ENCODE measurements around the gene VAX1.
"Not testable (repeated sequence)": the region's sequence is repeated elsewhere in the genome, so short reads cannot be mapped to it uniquely, and the experiment has no call there.

Gene VAX1

DNA sequence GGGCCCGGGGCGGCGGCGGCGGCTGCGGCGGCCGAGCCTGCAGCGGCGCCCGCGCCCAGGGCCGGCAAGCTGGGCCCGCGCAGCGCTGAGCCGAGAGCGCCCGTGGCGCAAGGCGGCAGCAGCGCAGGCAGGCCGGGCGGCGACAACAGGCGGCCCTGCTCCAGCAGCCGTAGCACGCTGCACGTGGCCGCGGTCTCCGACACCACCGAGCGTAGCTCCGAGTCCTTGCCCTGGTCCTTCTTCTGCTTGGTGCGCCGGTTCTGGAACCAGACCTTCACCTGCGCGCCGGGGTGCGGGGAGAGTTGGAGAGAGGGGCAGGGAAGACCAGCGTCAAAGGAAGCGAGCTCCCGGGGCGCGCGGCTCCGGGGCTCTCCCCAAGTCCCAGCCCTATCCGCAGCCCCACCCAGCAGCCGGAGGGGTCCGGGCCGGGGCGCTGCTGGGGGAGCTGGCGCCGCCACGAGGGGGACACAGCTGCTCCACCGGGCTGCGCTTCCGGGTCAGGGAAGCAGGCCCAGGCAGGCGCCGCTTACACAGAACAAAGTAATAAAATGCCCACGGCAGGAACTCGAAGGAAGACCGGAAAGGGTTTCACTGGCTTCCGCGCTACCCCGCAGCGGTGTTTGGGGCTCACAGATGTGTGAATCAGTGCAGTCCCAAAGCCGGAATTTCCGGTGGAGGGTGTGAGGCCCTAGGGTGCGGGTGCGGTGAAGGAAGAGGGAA lies 3.6 kb downstream of the VAX1 start:
- peak; percentile 21 for DNase-seq

DNA sequence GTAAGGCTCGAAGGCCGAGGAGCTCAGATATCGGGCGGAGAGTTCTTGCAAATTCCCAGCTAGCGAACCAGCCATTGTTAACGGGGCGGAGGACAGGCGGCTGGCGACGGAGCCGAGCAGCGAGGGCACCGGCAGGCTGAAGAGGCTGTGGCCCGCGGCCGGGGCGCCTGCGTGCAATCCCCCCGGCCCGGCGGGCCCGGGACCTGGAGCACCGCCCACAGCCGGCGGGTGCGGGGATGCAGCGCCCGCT lies 4.1 kb downstream of the VAX1 start:
- no peak for DNase-seq

DNA sequence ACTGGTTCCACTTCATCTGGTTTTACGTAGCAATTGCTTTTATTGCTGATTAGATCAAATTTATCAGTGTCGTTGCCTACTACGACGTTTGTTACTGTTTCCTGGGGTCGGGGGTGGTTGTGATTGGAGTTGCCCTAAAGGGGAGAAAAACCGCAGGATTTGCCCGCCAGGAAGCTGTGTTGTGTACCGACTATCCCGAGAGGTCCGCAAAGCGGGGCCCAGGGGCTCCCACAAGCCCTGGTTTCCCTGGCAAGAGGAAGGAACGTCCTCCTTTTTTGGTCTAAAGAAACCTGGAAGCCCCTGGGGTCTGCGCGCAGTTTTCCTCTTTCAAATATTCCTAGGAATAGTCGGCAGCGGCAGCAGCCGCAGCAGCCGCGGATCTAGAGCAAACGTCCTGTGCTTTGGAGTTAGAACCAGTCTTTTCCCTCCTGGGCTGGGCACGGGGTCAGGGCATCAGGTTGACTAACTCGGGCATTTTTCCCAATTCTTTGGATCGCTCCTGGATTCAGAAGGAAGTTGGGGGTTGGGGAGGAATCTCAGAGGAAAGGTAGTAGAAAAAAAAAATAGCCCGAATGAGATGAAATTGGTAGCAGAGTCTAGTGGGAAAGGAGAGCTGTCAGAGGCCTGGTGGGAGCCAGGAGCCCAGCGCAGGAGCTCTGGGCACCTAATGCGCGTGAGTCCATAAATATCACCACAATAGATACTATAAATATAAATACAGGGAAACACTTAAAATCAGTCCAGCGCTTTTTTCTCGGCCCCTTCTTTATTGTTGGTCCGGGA lies 4.6 kb downstream of the VAX1 start:
- no peak for DNase-seq

DNA sequence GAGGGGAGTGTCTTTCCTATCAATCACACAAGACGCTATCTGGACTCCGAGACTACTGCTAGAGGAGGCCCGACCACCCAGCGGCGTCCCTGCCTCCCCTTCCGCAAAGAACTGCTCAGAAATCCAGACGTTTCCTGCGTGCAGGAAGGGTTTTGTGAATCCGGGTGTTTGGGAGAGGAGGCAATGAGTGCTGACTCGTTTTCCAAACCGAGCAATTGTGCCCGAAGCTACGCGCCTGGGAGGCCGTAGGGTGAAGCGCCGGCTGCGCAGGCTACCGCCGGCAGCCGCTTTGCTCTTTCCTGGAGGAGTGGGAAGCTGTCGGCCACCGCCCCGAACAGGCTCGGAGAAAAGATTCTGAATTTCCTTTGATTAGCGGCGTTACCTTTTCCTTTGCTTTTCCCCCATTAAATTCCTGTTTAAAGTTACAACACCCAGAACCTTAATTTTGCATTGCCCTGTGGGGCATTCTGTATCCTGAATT lies 5.3 kb downstream of the VAX1 start:
- DNase-seq: no peak

DNA sequence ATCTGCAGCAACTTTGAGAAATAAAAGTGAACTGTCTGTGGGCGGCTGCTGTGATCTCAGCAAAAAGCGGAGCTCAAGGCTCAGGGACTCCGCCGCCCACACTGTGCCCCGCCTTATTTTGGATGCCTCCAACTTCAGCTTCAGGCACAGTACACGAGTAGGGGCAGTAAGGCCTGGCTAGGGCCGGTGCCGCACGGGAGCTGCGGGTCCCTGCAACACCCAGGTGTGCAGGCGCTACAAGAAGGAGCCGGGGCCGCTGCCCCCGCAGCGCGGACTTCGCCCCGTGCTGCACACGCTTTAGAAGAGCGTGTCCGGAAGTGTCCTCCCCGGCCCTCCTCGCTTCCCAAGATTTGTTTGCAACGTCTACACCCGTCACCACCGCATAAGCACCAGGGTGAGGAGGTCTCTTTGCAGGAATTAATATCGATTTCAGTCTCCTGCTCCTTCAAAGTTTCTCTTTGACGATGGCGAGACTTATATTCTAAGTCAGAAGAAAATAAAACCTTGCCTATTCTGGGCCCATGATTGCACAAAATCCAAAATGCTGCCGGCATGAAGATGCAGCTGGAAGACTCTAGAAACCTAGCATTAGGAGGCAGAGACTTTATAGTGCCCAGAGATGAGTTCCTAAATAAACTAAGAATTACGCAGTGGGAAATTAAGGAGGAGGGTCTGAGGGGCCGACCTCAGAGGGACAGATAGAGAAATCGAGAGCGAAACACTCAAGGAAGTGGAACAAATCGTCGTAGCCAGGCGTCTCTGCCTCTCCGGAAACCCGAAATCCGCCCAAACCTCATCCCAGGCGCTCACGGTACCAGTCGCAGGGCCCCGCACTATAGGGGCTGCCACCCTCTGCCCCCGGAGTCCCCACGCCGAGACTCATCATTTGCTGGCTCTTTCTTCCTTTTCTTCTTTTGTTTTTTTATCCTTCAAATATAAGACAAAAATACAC lies 6.4 kb downstream of the VAX1 start:
- no peak for DNase-seq

DNA sequence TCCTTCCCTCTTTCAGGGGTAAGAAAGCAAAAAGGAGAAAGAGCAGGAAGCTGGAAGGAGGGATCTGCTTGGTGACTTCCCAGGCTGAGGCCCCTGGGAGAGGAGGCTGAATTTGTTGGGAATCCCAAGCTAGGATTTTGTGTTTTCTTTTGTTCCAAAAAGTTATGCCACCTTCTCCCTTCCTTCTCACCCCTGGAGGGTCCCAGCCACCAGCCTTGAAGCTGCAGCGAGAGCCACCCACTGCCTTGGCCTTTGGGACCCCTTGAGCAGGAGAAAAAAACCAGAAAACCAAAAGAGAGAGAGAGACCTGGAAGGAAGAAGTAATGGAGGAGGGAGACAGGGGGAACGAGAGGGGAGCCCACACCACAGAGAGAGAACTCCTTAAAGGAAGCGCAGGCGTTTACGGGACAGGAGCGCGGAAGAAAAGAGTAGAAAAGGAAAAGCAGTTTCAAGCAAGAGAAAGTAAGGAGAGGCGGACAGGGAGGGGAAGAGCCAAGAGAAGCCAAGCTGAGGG lies 7.2 kb downstream of the VAX1 start:
- DNase-seq: no peak

DNA sequence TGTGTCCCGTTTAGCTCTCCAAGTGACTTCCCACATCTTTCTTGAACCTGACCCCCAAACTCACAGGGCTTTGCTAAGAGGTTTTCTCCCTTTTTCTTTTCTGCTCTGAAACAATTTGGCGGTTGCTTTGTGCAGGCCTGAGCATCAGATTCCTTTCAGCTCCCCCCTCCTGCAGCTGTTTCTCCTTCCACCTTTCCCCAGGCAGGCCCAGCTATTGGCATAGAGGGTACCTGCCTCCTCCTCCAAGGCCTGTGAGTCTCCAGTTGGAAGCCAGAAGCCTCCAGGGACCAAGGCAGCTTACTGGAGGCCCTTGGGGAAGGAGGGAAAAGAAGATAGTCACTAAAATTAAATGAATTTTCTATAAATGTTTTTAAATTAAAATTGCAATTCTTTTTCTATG lies 7.7 kb downstream of the VAX1 start:
- DNase-seq: no peak

DNA sequence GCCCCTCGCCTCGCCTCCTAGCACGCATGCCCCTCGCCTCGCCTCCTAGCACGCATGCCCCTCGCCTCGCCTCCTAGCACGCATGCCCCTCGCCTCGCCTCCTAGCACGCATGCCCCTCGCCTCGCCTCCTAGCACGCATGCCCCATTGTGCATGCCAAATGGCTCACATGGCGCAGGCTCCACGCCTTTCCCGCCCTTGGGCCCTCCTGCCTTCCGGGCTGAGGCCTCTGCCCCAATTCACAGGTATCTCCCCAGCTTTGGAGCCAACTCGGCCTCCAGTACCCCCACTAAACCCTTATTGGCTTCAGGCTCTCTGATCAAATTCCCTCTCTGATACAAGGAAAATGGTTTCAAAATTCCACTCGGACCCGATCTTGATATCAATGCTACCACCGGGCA lies 11.4 kb downstream of the VAX1 start:
- not testable (repeated sequence) for DNase-seq

DNA sequence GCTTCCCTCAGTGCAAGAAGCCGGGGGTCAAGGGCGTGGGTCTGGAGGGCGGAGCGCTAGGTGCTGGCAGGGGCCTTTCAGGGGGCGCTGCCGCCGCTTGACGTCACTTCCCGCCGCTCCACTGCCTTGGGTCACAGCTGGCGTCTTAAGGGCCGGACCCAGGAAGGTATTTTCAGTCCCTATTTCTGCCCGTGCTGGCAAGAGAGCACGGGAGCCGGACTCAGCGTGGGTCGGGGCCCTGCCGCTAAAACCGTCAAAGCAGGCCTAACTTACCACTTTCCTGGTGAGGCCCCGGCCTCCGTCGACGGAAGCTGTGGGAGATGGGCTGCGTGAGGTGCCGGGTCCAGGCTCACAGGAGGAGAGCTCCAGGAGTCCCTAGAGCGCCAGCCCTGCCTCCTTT lies 12.0 kb downstream of the VAX1 start:
- no peak for DNase-seq

DNA sequence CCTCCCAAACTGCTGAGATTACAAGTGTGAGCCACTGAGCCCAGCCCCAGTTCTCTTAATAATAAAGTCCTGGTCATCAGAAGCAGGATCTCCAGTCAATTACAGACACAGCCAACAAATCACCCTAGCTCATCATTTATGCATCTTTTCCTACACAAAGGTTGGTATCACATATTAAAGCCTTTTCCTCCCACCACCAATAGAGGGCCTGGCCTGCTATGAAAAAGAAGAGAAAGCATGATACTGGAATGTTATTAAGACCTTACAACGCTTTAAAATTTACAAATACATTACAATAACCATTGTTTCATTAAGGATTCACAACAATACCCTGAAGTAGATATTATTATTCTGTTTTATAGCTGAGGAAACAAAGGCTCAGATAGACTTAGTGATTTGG lies 25.9 kb downstream of the VAX1 start:
- peak; percentile 6 for DNase-seq

DNA sequence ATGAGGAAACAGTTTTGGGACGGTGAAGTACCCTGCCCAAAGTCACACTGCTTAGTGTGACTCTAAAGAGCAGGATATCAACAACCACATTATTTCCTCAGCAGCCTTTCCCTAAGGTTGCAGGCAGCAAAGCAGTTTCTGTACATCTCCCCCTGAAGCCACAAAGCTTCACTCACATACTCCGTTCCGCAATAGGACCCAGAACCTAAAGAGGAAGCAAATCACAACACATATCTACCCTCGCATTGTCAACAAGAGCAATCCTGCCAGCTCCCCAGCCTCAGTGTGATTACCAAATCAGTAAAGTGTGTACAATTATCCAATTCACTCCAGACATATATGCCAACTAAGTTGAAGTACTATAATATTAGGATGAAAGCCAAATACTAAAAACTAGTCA lies 30.8 kb downstream of the VAX1 start:
- DNase-seq: no peak

DNA sequence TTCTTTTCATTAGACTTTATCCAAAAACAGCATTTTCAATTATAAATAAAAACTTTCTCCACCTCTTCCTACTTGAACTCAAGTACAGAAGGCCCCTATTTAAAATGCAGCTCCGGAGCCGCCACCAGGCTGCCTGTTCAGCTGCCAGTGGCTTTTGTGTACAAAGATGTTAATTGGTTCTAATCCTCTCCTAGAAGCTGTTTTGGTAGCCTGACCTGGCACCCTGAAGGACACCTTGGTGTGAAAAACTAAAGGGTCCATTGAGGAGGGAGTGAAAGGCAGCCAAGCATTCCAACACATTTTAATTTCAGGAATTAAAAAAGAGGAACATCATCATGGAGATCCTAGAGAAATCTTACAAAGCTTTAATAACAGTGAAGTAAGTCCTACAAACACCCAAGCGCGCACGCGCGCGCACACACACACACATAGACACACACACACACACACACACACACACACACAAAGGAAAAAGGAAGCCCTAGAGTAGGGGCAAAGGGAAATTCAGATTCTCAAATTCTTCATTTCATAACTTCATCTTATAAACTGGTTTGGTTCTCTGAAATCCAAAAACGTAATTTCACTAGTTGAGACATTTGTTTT lies 41.4 kb downstream of the VAX1 start:
- peak; percentile 1 for DNase-seq

DNA sequence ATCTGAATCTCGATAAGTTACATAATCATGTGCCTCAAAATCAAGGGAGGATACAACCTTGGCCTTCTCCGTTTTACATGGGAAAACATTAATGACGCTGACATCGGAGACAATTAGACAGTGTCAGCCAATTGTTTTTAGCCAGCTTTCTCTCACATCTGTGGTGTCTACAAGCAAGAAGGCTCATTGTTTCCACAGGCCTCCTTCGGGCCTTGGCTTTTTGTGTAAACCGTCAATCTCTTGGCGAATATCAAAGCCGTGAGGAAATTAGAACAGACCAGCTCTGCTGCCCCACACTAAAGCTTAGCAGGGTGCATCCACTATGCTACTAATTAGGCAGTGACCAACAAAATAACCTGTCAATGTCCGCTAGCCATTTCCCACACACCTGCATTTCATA lies 43.2 kb downstream of the VAX1 start:
- DNase-seq: peak; percentile 80

DNA sequence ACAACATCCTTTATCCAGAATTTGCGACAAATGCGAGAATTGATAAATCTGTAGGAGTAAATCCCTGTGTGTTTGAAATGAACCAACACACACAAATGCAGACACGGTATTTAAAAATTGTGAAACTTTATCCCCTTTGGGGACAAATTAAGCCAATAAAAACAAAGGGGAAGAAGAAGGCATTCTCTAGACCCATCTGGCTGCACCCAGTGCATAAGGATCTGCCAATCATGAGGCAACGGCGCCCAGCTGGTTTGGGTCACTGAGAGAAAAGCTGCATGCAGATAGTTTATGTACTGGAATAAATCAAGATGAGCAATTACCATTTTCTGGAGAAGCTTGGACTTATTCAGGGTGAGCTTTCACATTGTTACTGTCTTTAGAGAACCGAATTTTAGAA lies 45.7 kb downstream of the VAX1 start:
- no peak for DNase-seq

DNA sequence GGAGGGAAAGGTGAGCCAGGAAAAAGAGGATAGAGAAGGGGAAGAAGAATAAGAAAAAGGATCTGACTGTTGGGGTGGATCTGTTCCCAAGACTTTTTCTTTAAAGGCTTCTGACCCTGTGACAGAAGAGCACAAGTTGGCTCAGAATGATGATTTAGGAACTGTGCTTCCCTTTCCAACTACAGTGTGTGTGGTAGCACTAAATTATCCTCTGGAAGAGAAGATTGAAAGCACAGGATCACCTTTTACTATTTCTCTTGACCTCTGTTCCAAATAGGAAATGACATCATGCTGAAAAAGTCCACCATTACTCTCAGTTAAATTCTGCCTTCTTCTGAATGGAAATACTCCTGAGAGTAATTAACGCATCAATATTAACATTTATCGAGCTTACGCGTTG lies 47.2 kb downstream of the VAX1 start:
- DNase-seq: no peak

DNA sequence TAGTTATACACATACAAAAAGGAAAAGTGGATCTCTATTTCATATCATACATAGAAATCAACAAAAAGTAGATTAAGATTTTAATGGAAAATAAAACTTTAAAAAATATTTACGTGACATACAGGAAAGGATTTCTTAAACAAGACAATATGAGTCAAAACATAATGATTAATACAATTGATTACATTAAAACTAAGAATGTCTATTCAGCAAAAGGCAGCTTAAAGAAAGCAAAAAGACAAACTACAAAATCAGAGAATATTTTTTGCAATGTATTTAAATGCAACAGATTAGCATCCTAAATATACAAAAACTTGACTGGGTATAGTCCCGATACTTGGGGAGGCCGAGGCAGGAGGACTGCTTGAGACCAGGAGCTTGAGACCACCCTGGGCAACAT lies 50.5 kb downstream of the VAX1 start:
- no peak for DNase-seq

DNA sequence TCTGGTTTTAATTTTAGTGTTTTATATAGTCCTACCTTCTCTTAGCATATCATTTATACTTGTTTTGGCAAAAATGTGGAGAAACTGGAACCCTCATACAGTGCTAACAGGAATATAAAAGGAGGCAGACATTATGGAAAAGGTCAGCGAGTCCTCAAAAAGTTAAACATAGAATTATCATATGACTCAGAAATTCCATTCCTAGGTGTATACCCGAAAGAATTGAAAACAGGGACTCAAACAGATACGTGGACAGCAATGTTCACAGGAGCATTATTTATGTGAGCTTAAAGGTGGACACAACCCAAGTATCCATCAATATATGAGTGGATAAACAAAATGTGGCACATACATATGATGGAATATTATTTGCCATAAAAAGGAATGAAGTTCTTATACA lies 51.5 kb downstream of the VAX1 start:
- DNase-seq: no peak

DNA sequence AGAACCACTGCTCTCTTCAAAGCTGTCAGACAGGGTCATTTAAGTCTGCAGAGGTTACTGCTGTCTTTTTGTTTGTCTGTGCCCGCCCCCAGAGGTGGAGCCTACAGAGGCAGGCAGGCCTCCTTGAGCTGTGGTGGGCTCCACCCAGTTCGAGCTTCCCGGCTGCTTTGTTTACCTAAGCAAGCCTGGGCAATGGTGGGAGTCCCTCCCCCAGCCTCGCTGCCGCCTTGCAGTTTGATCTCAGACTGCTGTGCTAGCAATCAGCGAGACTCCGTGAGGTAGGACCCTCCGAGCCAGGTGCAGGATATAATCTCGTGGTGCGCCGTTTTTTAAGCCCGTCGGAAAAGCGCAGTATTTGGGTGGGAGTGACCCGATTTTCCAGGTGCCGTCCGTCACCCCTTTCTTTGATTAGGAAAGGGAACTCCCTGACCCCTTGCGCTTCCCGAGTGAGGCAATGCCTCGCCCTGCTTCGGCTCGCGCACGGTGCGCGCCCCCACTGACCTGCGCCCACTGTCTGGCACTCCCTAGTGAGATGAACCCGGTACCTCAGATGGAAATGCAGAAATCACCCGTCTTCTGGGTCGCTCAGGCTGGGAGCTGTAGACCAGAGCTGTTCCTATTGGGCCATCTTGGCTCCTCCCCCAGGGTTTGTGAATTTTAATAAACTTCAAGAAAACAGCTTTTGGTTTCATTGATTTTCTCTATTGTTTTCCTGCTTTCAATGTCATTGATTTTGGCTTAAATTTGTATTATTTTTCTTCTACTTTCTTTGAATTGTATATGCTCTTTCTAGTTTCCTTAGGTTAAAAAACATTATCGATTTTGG lies 53.4 kb downstream of the VAX1 start:
- DNase-seq: not testable (repeated sequence)
